Activated naive CD8-positive, alpha-beta T cell (primary cell): ENCODE results near the gene RABGAP1L.
"Not testable (repeated sequence)": the region's sequence is repeated elsewhere in the genome, so short reads cannot be mapped to it uniquely, and the experiment has no call there.

Experiments used
- H3K27ac Mint-ChIP-seq: one replicate; pipeline ENCODE4 v1.8.0; 2021; ENCODE audit warnings: mixed read lengths
- H3K27me3 Mint-ChIP-seq: one replicate; pipeline ENCODE4 v1.8.0; 2021; ENCODE audit warnings: mixed read lengths
- H3K36me3 Mint-ChIP-seq: one replicate; pipeline ENCODE4 v1.8.0; 2021; ENCODE audit warnings: mixed read lengths
- H3K4me1 Mint-ChIP-seq: one replicate; pipeline ENCODE4 v1.8.0; 2021; ENCODE audit warnings: low read depth, mixed read lengths
- H3K4me3 Mint-ChIP-seq: one replicate; pipeline ENCODE4 v1.8.0; 2021; ENCODE audit warnings: mild to moderate bottlenecking, mixed read lengths
- H3K9me3 Mint-ChIP-seq: one replicate; pipeline ENCODE4 v1.8.0; 2021; ENCODE audit warnings: low read depth, mixed read lengths

Gene RABGAP1L

DNA sequence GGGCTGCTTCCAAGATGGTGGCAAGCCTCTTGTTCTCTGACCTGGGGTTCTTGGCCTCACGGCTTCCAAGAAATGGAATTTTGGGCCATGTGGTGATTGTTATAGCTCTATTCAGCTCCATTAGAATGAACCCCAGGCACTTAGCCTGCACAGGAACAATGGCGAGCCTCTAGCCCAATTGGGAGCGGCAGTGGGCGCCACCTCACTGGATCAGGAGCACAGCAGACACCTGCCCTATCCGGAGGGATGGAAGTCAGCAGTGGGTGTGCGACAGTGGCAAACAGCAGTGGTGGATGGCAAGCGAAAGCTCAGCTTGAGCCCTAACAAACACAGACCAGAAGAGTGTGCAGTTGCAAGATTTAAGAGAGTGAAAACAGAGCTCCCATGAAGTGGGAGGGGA is 519.3 kb downstream of the RABGAP1L start:
- Mint-ChIP-seq H3K27ac (no peak overlapping the region), H3K27me3 (no peaks in the 10 kb centered on the region)

DNA sequence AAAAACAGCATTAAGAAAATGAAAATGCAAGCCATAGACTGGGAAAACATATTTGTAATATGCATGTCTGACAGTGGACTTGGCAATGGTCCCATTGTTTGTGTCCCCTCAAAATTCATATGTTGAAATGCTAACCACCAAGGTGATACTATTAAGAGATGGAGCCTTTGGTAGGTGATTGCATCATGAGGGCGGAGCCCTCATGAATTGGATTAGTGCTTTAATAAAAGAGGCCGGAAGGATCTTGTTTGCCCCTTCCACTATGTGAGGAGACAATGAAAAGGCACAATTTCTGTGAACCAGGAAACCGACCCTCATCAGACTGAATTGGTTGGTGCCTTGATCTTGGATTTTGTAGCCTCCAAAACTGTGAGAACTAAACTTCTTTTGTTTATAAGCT is 520.8 kb downstream of the RABGAP1L start:
- no peaks in the 10 kb centered on the region for H3K4me1 Mint-ChIP-seq
- no peaks in the 10 kb centered on the region for H3K9me3 Mint-ChIP-seq
- no peak overlapping the region for H3K27ac Mint-ChIP-seq
- H3K4me3 Mint-ChIP-seq = no peak overlapping the region
- H3K27me3 Mint-ChIP-seq = no peaks in the 10 kb centered on the region
- H3K36me3 Mint-ChIP-seq = peaks cover 16% of the 10 kb centered on the region

More for the DNA sequence above, 519.3 kb downstream of the RABGAP1L start:
- Mint-ChIP-seq H3K4me3 (no peak overlapping the region), H3K9me3 (no peaks in the 10 kb centered on the region), H3K36me3 (peaks cover 5% of the 10 kb centered on the region), H3K4me1 (no peaks in the 10 kb centered on the region)

DNA sequence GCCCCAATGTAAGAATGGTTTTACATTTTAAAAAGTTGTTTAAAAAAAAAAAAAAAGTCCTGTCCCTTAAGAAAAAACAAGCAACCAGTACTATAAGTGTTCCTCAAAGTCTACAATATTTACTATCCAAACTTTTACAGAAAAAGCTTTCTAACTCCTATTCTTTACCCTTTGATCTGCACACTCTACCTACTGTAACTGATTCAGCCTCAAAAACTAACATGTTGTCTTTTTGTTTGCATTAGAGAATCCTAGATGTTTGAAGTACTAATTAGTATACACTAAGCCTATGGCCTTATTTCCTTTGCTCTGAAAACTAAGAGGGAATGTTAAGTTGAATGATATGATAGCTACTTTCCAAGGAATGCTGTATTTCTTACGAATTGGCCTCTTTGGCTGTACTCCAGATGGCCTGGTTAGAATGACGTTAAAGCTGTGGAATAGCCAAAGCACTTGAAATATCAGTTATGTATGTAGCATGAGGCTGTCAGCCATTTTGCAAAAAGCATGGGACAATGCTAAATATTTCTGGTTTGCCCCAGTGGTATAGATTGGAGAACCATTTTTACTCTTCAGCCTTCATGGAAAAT is 523.2 kb downstream of the RABGAP1L start:
- Mint-ChIP-seq H3K9me3 (no peaks in the 10 kb centered on the region), H3K27ac (no peak overlapping the region), H3K4me1 (peaks cover 2% of the 10 kb centered on the region), H3K27me3 (no peaks in the 10 kb centered on the region), H3K36me3 (peaks cover 20% of the 10 kb centered on the region), H3K4me3 (no peak overlapping the region)

DNA sequence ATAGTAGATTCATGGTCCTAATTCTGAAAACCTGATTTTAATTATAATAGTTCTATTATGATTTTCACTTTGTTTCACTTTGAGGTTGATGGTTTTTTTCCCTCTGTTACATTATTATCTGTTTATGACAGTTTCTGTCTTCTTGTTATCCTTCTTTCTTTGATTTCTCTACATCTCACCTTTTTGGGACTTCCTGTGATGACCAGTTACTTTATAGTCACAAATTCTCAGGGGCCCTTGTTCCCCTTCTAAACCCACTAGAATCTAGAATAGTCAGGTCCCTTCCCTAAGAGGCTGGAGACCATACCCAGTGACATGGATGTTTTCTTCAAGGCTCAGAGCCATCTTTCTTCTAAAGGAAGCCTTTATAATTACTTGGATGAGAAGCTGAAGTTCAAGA is 526.9 kb downstream of the RABGAP1L start:
- Mint-ChIP-seq H3K4me3 (no peak overlapping the region), H3K27me3 (no peaks in the 10 kb centered on the region), H3K9me3 (no peaks in the 10 kb centered on the region), H3K4me1 (peaks cover 2% of the 10 kb centered on the region), H3K36me3 (peaks cover 24% of the 10 kb centered on the region), H3K27ac (no peak overlapping the region)

DNA sequence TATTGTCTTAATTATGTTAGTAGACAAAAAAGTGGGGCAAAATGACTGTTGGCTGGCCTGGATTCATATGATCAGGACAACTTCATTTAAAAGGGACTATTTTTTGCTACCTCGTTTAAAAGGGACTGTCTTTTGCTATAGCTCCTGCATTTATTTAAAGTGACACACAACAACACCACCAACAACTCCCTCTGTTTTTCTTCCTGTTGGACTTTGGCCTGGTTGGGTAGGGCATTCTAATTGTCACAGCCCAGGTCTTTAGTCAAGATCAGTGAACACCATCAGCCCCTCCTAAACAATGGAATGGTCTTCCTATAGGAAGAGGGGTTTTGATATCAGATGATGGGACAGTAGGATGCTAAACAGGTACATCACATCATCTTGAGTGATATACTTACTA is 530.2 kb downstream of the RABGAP1L start:
- H3K9me3 Mint-ChIP-seq = no peaks in the 10 kb centered on the region
- H3K27ac Mint-ChIP-seq = no peak overlapping the region

DNA sequence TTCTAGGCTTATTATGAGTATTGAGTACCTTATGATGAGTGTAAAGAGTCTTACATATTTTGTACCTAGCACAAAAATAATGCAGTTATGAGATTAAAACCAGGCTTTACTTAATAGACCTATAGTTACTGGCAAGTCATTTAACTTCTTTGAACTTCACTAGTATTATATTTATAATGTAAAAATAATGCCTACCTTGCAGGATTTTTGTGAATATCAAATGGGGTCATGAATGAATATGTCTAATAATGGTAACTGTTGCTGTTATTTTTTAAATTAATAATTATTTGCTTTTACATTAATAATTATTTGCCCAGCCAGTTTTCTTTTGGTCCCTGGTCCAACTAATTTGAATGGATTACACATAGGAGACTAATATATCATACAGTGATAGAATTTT is 530.9 kb downstream of the RABGAP1L start:
- Mint-ChIP-seq H3K27ac (no peak overlapping the region), H3K4me3 (no peak overlapping the region), H3K27me3 (no peaks in the 10 kb centered on the region), H3K36me3 (peaks cover 18% of the 10 kb centered on the region), H3K9me3 (no peaks in the 10 kb centered on the region), H3K4me1 (peaks cover 2% of the 10 kb centered on the region)

More for the DNA sequence above, 530.2 kb downstream of the RABGAP1L start:
- H3K36me3 Mint-ChIP-seq = peaks cover 21% of the 10 kb centered on the region
- no peaks in the 10 kb centered on the region for H3K27me3 Mint-ChIP-seq
- peaks cover 2% of the 10 kb centered on the region for H3K4me1 Mint-ChIP-seq
- no peak overlapping the region for H3K4me3 Mint-ChIP-seq

DNA sequence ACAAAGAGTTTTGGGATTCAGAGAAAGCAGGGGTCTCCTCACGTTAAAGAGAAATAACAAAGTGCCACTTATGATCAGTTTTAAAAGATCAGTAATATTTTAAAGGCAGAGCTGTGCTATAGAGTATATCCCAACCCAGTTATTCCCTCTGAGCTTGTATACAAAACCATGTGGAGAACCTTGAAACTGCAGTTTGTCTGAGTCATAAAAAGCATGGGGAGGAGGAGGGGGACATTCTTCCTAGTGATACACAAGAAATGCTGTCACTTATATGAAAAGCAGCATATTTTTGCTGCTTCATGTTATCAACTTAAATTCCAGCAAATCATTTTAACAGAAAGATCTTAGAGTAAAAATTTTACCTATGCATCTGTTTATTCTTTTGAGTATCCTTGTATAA is 533.0 kb downstream of the RABGAP1L start:
- Mint-ChIP-seq H3K36me3 (peaks cover 16% of the 10 kb centered on the region), H3K27ac (no peak overlapping the region), H3K4me3 (no peak overlapping the region), H3K4me1 (no peaks in the 10 kb centered on the region), H3K9me3 (no peaks in the 10 kb centered on the region), H3K27me3 (no peaks in the 10 kb centered on the region)

DNA sequence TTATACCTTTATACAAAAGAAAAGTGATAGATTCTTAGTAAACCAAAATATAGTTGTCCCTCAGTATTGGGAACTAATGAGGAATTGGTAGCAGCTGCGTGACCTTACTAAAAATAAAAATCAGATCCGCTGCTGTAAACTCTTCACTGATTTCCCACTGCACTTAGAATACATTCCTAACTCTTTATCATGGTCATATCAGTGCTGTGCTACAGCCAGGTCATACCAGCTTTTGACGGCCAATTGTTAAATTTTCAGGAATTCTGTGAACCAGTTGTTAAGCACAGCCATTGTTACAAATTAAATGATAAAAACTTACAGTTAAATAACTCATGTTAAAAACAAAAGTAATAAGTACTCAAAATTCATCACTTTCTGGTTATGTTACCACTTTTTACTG is 533.8 kb downstream of the RABGAP1L start:
- H3K27me3 Mint-ChIP-seq = no peaks in the 10 kb centered on the region
- H3K27ac Mint-ChIP-seq = no peak overlapping the region
- peaks cover 16% of the 10 kb centered on the region for H3K36me3 Mint-ChIP-seq
- H3K9me3 Mint-ChIP-seq = no peaks in the 10 kb centered on the region
- H3K4me3 Mint-ChIP-seq = no peak overlapping the region
- H3K4me1 Mint-ChIP-seq = no peaks in the 10 kb centered on the region

DNA sequence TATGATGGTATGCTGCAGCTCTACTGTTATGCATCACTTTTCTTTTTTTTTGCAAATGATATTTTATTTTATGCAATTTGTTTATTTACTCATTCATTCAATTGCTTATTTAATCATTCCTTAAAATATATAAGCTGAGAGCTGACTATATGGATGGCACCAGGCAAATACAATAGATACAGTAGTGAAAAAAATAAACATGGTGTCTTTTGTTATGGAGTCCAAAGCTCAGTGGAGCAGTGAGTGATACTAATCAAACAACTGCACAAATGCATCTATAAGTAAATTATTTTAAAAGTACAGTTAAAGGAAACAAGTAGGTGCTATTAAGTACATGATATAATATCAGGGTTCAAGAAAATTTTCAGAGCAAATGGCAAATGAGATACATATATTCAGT is 534.2 kb downstream of the RABGAP1L start:
- H3K27me3 Mint-ChIP-seq, H3K4me1 Mint-ChIP-seq, H3K9me3 Mint-ChIP-seq, H3K27ac Mint-ChIP-seq, H3K4me3 Mint-ChIP-seq: not testable (repeated sequence)
- H3K36me3 Mint-ChIP-seq = peaks cover 16% of the 10 kb centered on the region

DNA sequence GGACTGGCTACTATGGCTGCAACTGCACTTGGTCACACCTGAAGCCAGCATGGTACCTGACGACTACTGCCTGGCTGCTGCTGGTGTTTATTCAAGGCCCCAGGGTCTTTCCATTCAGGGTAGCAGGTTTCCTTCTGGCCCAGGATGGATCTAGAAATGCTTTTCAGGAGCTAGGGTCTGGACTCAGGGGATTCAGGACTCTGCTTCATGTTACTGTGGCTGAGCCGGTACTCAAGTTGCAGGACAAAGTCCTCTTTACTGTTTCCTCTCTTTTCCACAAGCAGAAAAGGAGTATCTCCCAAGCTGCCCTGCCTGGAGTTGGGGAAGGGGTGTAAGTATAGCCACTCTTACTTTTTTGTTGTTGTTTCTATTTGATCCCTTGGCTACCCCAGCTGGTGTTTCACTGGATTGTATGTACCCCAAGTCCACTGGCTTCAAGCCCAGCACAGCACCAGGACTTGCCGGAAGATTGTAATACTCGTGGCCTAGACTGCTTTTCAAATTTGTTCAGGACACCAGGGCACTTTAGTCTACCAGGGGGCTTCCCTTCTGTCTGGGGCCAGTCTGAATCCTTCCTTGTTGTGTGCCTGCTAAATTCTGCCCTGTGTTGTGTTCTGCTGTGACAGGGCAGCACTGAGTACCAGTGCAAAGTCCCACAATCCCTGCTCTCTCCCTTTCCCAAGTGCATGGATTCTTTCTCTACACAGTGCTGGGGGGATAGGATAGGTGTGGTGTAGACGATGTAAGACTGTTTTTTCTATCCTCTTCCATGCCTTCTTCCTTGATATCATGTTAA is 536.9 kb downstream of the RABGAP1L start:
- Mint-ChIP-seq H3K9me3 (no peaks in the 10 kb centered on the region), H3K27ac (no peak overlapping the region), H3K27me3 (no peaks in the 10 kb centered on the region), H3K36me3 (peaks cover 18% of the 10 kb centered on the region), H3K4me1 (no peaks in the 10 kb centered on the region), H3K4me3 (no peak overlapping the region)

DNA sequence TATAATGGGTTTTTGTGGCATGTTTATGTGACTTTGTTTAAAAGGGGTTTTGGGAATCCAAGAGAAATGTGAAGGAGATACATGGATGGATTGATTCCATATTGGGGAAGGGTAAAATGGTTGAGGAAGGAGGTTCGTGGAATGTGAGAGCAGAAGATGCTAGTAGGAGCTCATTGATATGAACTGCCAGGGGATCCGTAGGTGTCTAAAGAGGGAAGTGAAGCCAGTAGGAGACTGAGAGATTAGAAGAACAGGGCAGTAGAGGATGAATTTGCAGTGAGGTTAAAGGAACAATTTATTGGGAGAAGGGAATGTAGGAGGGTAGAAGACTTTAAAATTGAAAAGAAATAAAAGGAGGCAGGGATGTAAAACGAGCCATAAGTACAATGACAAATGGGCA is 541.0 kb downstream of the RABGAP1L start:
- no peak overlapping the region for H3K27ac Mint-ChIP-seq
- no peaks in the 10 kb centered on the region for H3K9me3 Mint-ChIP-seq
- no peaks in the 10 kb centered on the region for H3K4me1 Mint-ChIP-seq
- H3K4me3 Mint-ChIP-seq = no peak overlapping the region
- peaks cover 11% of the 10 kb centered on the region for H3K36me3 Mint-ChIP-seq
- H3K27me3 Mint-ChIP-seq = no peaks in the 10 kb centered on the region

DNA sequence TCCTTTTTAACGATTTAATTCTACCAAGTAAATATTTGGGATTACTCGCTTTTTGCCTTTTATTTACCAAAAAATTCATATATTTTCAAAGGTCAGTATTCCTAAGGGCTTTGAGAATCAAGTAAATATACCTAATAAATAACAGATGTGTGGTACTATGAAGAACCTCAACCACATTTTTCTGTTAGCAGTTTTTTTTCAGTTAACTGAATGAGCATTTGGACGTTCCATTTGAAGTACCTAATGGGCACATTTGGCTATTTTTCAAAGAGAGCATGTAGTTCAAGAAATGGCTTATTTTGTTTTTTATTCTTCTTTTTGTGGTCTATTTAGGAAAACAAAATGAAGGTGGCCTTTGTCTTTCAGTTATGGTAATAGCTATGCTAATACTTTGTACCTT is 541.5 kb downstream of the RABGAP1L start:
- no peak overlapping the region for H3K4me3 Mint-ChIP-seq
- H3K27ac Mint-ChIP-seq = no peak overlapping the region
- H3K4me1 Mint-ChIP-seq = no peaks in the 10 kb centered on the region
- H3K36me3 Mint-ChIP-seq = peaks cover 9% of the 10 kb centered on the region
- no peaks in the 10 kb centered on the region for H3K9me3 Mint-ChIP-seq
- no peaks in the 10 kb centered on the region for H3K27me3 Mint-ChIP-seq

DNA sequence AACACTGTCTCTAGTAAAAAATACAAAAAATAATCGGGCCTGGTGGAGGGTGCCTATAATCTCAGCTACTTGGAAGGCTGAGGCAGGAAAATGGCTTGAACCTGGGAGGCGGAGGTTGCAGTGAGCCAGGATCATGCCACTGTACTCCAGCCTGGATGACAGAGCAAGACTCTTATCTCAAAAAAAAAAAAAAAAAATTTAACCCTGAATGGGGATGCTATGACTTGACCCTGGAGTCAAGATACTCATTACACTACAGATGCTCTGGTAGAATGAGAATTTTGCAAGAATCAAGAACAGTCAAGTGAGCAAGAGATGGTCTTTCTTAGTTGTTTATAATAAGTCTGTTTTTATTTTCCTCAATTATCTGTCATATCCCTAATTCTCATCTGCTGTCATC is 542.2 kb downstream of the RABGAP1L start:
- Mint-ChIP-seq H3K27me3 (no peaks in the 10 kb centered on the region), H3K4me1 (no peaks in the 10 kb centered on the region), H3K9me3 (no peaks in the 10 kb centered on the region), H3K36me3 (peaks cover 9% of the 10 kb centered on the region), H3K27ac (no peak overlapping the region), H3K4me3 (no peak overlapping the region)

DNA sequence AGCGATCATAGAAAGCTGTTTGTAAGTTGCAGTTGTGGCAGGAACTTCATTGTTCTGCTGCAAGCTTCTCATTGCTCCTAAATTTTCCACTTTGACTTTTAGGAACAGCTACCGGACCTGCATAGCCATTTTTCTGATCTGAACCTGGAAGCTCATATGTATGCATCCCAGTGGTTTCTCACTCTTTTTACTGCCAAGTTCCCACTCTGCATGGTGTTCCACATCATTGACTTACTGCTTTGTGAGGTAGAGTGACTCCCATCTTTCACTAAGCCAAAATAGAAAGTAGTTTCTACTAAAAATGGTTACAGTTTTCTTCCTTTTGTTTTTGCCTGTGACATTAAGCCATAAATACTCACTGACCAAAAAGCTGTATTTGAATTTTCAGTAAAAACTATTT is 542.7 kb downstream of the RABGAP1L start:
- Mint-ChIP-seq H3K27ac (no peak overlapping the region), H3K4me3 (no peak overlapping the region), H3K9me3 (peaks cover 4% of the 10 kb centered on the region), H3K36me3 (peaks cover 14% of the 10 kb centered on the region), H3K4me1 (no peaks in the 10 kb centered on the region), H3K27me3 (no peaks in the 10 kb centered on the region)

DNA sequence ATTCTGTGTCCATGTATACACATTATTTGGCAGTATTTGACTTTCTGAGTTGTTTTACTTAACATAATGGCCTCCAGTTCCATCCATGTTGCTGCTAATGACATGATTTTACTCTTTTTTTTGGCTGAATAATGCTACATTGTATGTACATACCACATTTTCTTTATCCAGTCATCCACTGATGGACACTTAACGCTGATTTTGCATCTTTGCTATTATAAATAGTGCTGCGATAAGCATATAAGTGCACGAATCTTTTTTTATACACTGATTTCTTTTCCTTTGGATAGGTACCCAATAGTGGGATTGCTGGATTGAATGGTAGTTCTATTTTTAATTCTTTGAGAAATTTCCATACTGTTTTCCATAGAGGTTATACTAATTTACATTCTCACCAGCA is 544.0 kb downstream of the RABGAP1L start:
- H3K4me1 Mint-ChIP-seq = no peaks in the 10 kb centered on the region
- H3K36me3 Mint-ChIP-seq = peaks cover 23% of the 10 kb centered on the region
- H3K4me3 Mint-ChIP-seq = no peak overlapping the region
- peaks cover 4% of the 10 kb centered on the region for H3K9me3 Mint-ChIP-seq
- no peak overlapping the region for H3K27ac Mint-ChIP-seq
- H3K27me3 Mint-ChIP-seq = no peaks in the 10 kb centered on the region

DNA sequence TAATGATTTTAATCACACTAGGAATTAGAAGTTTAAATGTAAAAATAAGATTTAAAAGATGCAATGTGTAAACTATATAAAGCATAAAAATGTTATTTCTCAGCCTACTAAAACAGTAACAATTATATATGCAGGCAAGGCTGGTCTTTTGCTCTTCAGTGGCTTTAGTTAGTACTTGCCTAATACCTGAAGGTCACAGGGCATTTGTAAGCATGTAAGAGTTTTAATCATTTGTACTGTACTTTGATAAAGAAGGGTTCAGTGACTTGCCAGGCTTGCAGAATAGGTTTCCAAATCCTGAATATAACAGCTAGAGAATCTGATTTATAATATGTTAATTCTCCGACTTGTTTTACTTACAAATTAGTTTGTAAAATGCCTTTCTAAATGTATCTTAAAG is 545.0 kb downstream of the RABGAP1L start:
- Mint-ChIP-seq H3K4me1 (no peaks in the 10 kb centered on the region), H3K9me3 (peaks cover 4% of the 10 kb centered on the region), H3K27me3 (no peaks in the 10 kb centered on the region), H3K27ac (no peak overlapping the region), H3K36me3 (peaks cover 24% of the 10 kb centered on the region), H3K4me3 (no peak overlapping the region)
